Activated T-cell treated with anti-CD3 and anti-CD28 coated beads, Interleukin-2, amount 50 U/mL, for 24 hours (primary cell): Measurements from ENCODE around the gene ANKZF1.
A peak's percentile ranks its signal among the peaks of the same experiment; 100 is the strongest.

ENCODE experiments used
- DNase-seq: peaks from one replicate; pipeline ENCODE4 v3.0.0-alpha.2; 2020
- H3K27ac Mint-ChIP-seq: 2 replicates; pipeline ENCODE4 v1.8.0; 2020; ENCODE audit warnings: mild to moderate bottlenecking, mixed read lengths
- H3K27me3 Mint-ChIP-seq: 2 replicates; pipeline ENCODE4 v1.8.0; 2020; ENCODE audit warnings: mixed read lengths
- H3K36me3 Mint-ChIP-seq: 2 replicates; pipeline ENCODE4 v1.8.0; 2020; ENCODE audit warnings: low read depth, mixed read lengths
- H3K4me1 Mint-ChIP-seq: 2 replicates; pipeline ENCODE4 v1.8.0; 2020; ENCODE audit warnings: low read depth, mixed read lengths
- H3K4me3 Mint-ChIP-seq: 2 replicates; pipeline ENCODE4 v1.8.0; 2020; ENCODE audit warnings: mild to moderate bottlenecking, moderate library complexity, mixed read lengths
- H3K9me3 Mint-ChIP-seq: 2 replicates; pipeline ENCODE4 v1.8.0; 2020; ENCODE audit warnings: mixed read lengths

The ANKZF1 gene

GRCh38 chr2:219230059-219230540 is 494 bp downstream of the ANKZF1 start:
- no peaks in the 10 kb centered on the region for H3K27me3 Mint-ChIP-seq
- peaks cover 84% of the 10 kb centered on the region for H3K36me3 Mint-ChIP-seq
- peak overlapping the region; percentile 98 for H3K4me3 Mint-ChIP-seq
- peak overlapping the region; percentile 98 for H3K27ac Mint-ChIP-seq
- DNase-seq, result peak; percentile 72
- H3K4me1 Mint-ChIP-seq, result peaks cover 53% of the 10 kb centered on the region
- no peaks in the 10 kb centered on the region for H3K9me3 Mint-ChIP-seq

- peaks cover 91% of the 10 kb centered on the region for H3K36me3 Mint-ChIP-seq
- H3K4me1 Mint-ChIP-seq, result peaks cover 31% of the 10 kb centered on the region
- no peaks in the 10 kb centered on the region for H3K9me3 Mint-ChIP-seq
- no peaks in the 10 kb centered on the region for H3K27me3 Mint-ChIP-seq
- no peak overlapping the region for H3K27ac Mint-ChIP-seq
- no peak for DNase-seq
- no peak overlapping the region for H3K4me3 Mint-ChIP-seq
Observed at GRCh38 chr2:219234331-219234730, 4.7 kb downstream of the ANKZF1 start.

- peak overlapping the region; percentile 22 for H3K27ac Mint-ChIP-seq
- H3K4me3 Mint-ChIP-seq, result no peak overlapping the region
- H3K36me3 Mint-ChIP-seq, result peaks cover 42% of the 10 kb centered on the region
- DNase-seq, result no peak
- H3K9me3 Mint-ChIP-seq, result no peaks in the 10 kb centered on the region
- peaks cover 35% of the 10 kb centered on the region for H3K4me1 Mint-ChIP-seq
- H3K27me3 Mint-ChIP-seq, result no peaks in the 10 kb centered on the region
Observed at GRCh38 chr2:219243291-219243761, 13.7 kb downstream of the ANKZF1 start.

GRCh38 chr2:219244789-219245147 is 15.2 kb downstream of the ANKZF1 start:
- no peaks in the 10 kb centered on the region for H3K9me3 Mint-ChIP-seq
- H3K27ac Mint-ChIP-seq, result peak overlapping the region; percentile 99
- peaks cover 44% of the 10 kb centered on the region for H3K36me3 Mint-ChIP-seq
- no peaks in the 10 kb centered on the region for H3K27me3 Mint-ChIP-seq
- no peak for DNase-seq
- H3K4me1 Mint-ChIP-seq, result peaks cover 50% of the 10 kb centered on the region
- H3K4me3 Mint-ChIP-seq, result peak overlapping the region; percentile 98

- peak within 1 kb of the TSS; percentile 99 for H3K27ac Mint-ChIP-seq
- H3K9me3 Mint-ChIP-seq, result no peaks in the 10 kb centered on the region
- peak; percentile 95 for DNase-seq
- peaks cover 49% of the 10 kb centered on the region for H3K36me3 Mint-ChIP-seq
- peak within 1 kb of the TSS; percentile 98 for H3K4me3 Mint-ChIP-seq
- peaks cover 55% of the 10 kb centered on the region for H3K4me1 Mint-ChIP-seq
- H3K27me3 Mint-ChIP-seq, result no peaks in the 10 kb centered on the region
Observed at GRCh38 chr2:219245148-219245898, 15.7 kb downstream of the ANKZF1 start, which contains the start of the genes GLB1L and STK16. TSS of gene GLB1L (minus strand) at chr2:219245444. CDS start at chr2:219243573, 1,871 bp downstream. TSS of gene STK16 (plus strand) at chr2:219245479. CDS start at chr2:219246000, 521 bp downstream.

- peak overlapping the region; percentile 99 for H3K27ac Mint-ChIP-seq
- H3K36me3 Mint-ChIP-seq, result peaks cover 54% of the 10 kb centered on the region
- peak overlapping the region; percentile 98 for H3K4me3 Mint-ChIP-seq
- no peaks in the 10 kb centered on the region for H3K9me3 Mint-ChIP-seq
- no peak for DNase-seq
- H3K4me1 Mint-ChIP-seq, result peaks cover 61% of the 10 kb centered on the region
- no peaks in the 10 kb centered on the region for H3K27me3 Mint-ChIP-seq
Observed at GRCh38 chr2:219245899-219246230, 16.3 kb downstream of the ANKZF1 start.

GRCh38 chr2:219246559-219246958 is 17.0 kb downstream of the ANKZF1 start:
- Mint-ChIP-seq H3K27me3 (no peaks in the 10 kb centered on the region), H3K36me3 (peaks cover 61% of the 10 kb centered on the region), H3K4me3 (peak overlapping the region; percentile 98), H3K9me3 (no peaks in the 10 kb centered on the region), H3K4me1 (peaks cover 68% of the 10 kb centered on the region), H3K27ac (peak overlapping the region; percentile 99)
- no peak for DNase-seq

GRCh38 chr2:219247678-219248642 is 18.4 kb downstream of the ANKZF1 start:
- Mint-ChIP-seq H3K4me3 (peak overlapping the region; percentile 98), H3K27ac (peak overlapping the region; percentile 99), H3K27me3 (no peaks in the 10 kb centered on the region), H3K36me3 (peaks cover 75% of the 10 kb centered on the region), H3K4me1 (peaks cover 81% of the 10 kb centered on the region), H3K9me3 (no peaks in the 10 kb centered on the region)
- DNase-seq, result peak; percentile 67

GRCh38 chr2:219248845-219249202 is 19.2 kb downstream of the ANKZF1 start:
- Mint-ChIP-seq H3K27ac (peak overlapping the region; percentile 92), H3K27me3 (no peaks in the 10 kb centered on the region), H3K4me1 (peaks cover 81% of the 10 kb centered on the region), H3K9me3 (no peaks in the 10 kb centered on the region), H3K36me3 (peaks cover 80% of the 10 kb centered on the region), H3K4me3 (peak overlapping the region; percentile 95)
- DNase-seq, result no peak

- Mint-ChIP-seq H3K4me1 (peaks cover 77% of the 10 kb centered on the region), H3K27me3 (no peaks in the 10 kb centered on the region), H3K27ac (peak overlapping the region; percentile 92), H3K36me3 (peaks cover 82% of the 10 kb centered on the region), H3K9me3 (no peaks in the 10 kb centered on the region), H3K4me3 (peak overlapping the region; percentile 95)
- DNase-seq, result peak; percentile 51
Observed at GRCh38 chr2:219249203-219249980, 19.8 kb downstream of the ANKZF1 start.

GRCh38 chr2:219250049-219250781 is 20.6 kb downstream of the ANKZF1 start:
- H3K4me3 Mint-ChIP-seq, result peak overlapping the region; percentile 95
- H3K36me3 Mint-ChIP-seq, result peaks cover 80% of the 10 kb centered on the region

GRCh38 chr2:219251656-219252055 is 22.1 kb downstream of the ANKZF1 start:
- DNase-seq, result no peak
- Mint-ChIP-seq H3K27me3 (no peaks in the 10 kb centered on the region), H3K36me3 (peaks cover 70% of the 10 kb centered on the region), H3K9me3 (no peaks in the 10 kb centered on the region), H3K27ac (peak overlapping the region; percentile 97), H3K4me3 (peak overlapping the region; percentile 95), H3K4me1 (peaks cover 82% of the 10 kb centered on the region)

More at GRCh38 chr2:219250049-219250781, 20.6 kb downstream of the ANKZF1 start:
- H3K27me3 Mint-ChIP-seq, result no peaks in the 10 kb centered on the region
- peaks cover 80% of the 10 kb centered on the region for H3K4me1 Mint-ChIP-seq
- peak overlapping the region; percentile 92 for H3K27ac Mint-ChIP-seq
- H3K9me3 Mint-ChIP-seq, result no peaks in the 10 kb centered on the region
- no peak for DNase-seq

- H3K27me3 Mint-ChIP-seq, result no peaks in the 10 kb centered on the region
- peak overlapping the region; percentile 97 for H3K27ac Mint-ChIP-seq
- H3K4me3 Mint-ChIP-seq, result peak overlapping the region; percentile 95
- peak; percentile 58 for DNase-seq
- H3K36me3 Mint-ChIP-seq, result peaks cover 66% of the 10 kb centered on the region
- H3K9me3 Mint-ChIP-seq, result no peaks in the 10 kb centered on the region
- H3K4me1 Mint-ChIP-seq, result peaks cover 78% of the 10 kb centered on the region
Observed at GRCh38 chr2:219252084-219252483, 22.5 kb downstream of the ANKZF1 start.
